GM21360 (cell line): ENCODE measurements around the gene SDR9C7.
"Not testable (repeated sequence)": the region's sequence is repeated elsewhere in the genome, so short reads cannot be mapped to it uniquely, and the experiment has no call there.

ENCODE experiments used
- ATAC-seq: cut with Tn5 transposase; IDR thresholded peaks from one replicate; pipeline ENCODE4 v1.9.1; 2021; ENCODE audit warnings: mild to moderate bottlenecking, moderate library complexity; ENCODE audit not compliant: unreplicated experiment

SDR9C7 gene

GRCh38 chr12:56933826-56934625, at the start of gene SDR9C7:
Gene SDR9C7 (minus strand): TSS chr12:56934408. CDS start chr12:56934261, 147 bp downstream.
- ATAC-seq: no peak

GRCh38 chr12:56983386-56983785, 49.2 kb upstream of the SDR9C7 start:
- ATAC-seq: no peak

GRCh38 chr12:56982578-56983236, 48.5 kb upstream of the SDR9C7 start:
- not testable (repeated sequence) for ATAC-seq

GRCh38 chr12:56980941-56981530, 46.8 kb upstream of the SDR9C7 start:
- no peak for ATAC-seq

- no peak for ATAC-seq
Measured at GRCh38 chr12:56980268-56980667, 46.1 kb upstream of the SDR9C7 start.

- no peak for ATAC-seq
Measured at GRCh38 chr12:56979628-56980027, 45.4 kb upstream of the SDR9C7 start.

- ATAC-seq: no peak
Measured at GRCh38 chr12:56978397-56979138, 44.4 kb upstream of the SDR9C7 start.

- ATAC-seq: not testable (repeated sequence)
Measured at GRCh38 chr12:56977361-56977760, 43.2 kb upstream of the SDR9C7 start.

GRCh38 chr12:56974224-56974623, 40.0 kb upstream of the SDR9C7 start:
- not testable (repeated sequence) for ATAC-seq

- ATAC-seq: not testable (repeated sequence)
Measured at GRCh38 chr12:56968910-56969309, 34.7 kb upstream of the SDR9C7 start.

- ATAC-seq: not testable (repeated sequence)
Measured at GRCh38 chr12:56965997-56966642, 31.9 kb upstream of the SDR9C7 start.

GRCh38 chr12:56965124-56965523, 30.9 kb upstream of the SDR9C7 start:
- ATAC-seq: not testable (repeated sequence)

GRCh38 chr12:56963557-56963956, 29.3 kb upstream of the SDR9C7 start:
- not testable (repeated sequence) for ATAC-seq

GRCh38 chr12:56962247-56962646, 28.0 kb upstream of the SDR9C7 start:
- not testable (repeated sequence) for ATAC-seq

- no peak for ATAC-seq
Measured at GRCh38 chr12:56958422-56958821, 24.2 kb upstream of the SDR9C7 start.

- no peak for ATAC-seq
Measured at GRCh38 chr12:56957229-56958052, 23.2 kb upstream of the SDR9C7 start, which contains the start of gene RDH16. Gene RDH16 (minus strand): TSS chr12:56957608. CDS start chr12:56957462, 146 bp downstream.

GRCh38 chr12:56955631-56956256, 21.5 kb upstream of the SDR9C7 start:
- no peak for ATAC-seq

GRCh38 chr12:56954958-56955355, 20.7 kb upstream of the SDR9C7 start:
- no peak for ATAC-seq
